Activated T-cell treated with anti-CD3 and anti-CD28 coated beads for 48 hours (primary cell): ENCODE data around the gene OSGEP.
A peak's percentile ranks its signal among the peaks of the same experiment; 100 is the strongest.

Experiments
- DNase-seq: peaks from one replicate; pipeline ENCODE4 v3.0.0-alpha.2; 2020; ENCODE audit warnings: low read depth

The OSGEP gene

DNA sequence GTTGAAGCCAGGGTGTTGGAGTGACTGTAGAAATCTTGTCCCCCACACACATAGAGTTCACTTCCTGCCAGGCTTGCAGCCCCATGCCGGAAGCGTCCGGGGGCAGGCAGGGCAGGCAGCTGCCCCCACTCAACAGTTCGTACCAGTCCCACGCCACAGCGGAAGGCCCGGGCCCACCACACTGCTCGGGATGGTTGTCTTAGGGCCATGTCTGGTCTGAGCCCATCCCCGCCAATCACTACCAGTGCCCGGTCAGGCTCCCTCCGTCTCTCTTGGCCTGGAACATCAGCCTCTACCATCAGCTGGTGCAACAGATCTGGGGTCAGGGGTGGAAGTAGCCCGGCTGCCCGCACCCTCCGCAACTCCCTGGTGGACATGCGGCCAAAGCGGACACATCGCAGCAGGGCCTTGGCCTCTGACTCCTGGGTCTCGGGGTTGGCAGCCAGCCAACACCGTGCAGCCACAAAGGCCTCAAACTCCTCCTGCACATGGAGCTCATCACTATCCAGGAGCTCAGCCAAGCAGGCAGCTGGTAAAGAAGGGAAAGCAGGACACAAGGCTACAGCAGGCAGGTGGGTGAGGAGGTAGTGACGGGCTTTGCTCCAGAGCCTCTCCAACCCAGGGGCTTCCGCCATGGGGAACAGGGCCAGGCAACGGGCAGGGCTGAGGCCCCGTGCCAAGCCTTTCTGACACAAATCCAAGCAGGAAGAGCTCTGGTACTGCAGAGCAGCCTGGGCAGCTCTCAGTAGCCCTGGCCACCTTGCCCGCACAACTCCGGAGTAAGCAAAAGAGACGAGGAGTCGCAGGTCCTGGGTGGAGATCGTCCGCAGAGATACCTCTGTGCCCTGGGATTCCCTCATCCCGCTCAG is 24.6 kb downstream of the OSGEP start:
- no peak for DNase-seq

DNA sequence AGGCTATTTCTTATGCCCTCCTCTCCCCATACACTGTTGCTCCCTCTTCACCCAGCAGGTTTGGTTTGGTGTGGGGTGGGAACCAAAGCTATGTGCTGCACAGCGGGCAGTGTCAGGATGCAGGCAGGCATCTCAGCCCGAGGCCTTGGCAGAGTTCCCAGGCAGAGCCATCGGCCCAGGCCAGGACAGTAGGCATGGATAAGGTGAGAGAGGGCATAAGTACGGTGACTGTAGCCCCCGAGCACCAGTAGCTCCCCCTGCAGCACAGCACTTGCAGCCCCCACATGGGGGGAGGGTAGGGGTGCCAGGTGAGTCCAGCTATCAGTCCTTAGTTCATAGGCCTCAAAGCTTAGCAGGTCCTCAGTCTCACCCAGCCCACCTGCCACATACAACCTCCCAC is 25.8 kb downstream of the OSGEP start:
- no peak for DNase-seq

DNA sequence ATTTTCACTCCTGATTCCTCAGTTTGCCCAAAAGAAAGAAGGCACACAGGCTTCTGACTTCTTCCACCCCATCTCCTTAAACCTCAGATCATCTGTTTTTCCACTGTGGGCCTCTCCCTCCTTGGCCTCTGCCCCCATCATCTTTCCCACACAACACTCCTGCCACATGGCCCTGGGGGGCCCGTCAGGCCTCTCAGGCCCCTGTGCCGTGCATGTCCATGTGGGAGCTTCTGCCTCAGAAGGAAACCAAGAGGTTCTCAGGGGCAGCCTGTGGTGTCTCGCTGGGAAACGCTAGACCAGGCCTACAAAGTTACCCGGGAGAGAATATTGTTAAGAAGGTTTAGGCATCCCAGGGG is 26.6 kb downstream of the OSGEP start:
- DNase-seq: no peak

DNA sequence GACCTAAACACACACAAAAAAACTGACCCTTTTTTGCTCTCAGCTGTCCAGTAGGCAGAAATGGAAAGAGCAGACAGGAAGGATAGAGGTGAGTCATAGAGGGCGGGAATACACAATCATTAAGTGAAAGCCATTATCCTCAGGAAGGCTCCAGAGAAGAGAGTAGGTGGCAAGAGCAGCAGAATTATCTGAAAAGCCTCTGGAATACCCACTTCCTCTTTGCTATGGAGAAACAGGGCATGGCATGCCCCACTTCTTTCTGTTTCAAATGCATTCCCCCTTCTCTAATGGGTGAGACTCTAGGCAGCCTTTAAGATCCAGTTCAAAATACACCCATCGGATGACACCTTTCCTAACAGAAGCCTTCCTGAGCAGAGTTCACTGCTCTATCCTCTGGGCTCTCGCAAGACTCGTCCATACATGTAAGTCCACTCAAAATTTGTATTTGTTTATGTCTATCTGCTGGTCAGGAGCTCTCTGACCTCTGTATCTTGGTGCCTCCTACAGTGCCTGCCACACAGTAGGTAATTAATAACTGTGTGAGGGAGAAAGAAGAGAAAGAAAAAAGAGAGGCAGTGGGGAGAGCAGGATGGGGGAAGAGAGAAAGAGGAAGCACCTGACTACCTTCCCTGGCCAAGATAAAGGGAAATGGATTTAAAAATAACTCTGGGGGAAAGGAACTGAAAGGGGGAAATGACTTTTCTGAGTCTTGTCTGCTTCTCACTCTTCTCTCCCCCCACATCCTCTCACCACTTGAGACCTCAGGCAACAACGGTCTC is 27.2 kb downstream of the OSGEP start:
- no peak for DNase-seq

DNA sequence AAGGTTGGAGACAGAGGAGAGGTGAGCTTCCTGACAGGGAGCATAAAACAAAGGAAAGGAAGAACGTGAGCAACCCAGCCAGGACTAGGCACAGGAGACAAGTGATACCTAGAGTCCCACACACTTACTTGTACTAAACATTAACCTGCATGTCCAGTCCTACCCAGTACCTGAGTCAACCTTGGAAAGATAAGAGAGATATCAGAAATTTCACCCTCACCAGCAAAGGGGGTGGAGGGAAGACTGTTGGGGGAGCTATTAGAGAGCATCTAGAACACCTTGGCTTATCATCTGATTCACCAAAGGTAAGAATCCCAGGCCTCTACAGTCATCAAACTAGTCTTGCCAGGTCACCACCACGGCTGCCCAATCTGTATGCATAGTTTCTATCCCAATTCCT is 29.8 kb downstream of the OSGEP start:
- DNase-seq: no peak

DNA sequence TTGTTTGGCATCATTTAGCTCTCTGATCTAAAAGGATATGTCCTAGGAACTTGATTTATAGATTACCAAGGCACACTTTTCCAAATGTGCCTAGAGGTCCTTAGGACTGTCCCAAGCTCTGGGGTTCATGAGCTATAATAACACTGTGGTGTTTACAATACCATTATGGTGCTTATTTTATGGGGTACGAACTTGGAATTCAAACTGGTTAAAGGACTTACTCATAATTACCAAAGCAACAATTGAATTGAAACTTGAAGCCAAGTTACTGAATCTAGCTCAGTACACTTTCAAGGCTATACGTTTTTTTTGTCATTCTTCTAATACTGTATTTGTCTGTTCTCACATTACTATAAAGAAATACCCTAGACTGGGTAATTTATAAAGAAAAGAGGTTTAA is 31.7 kb downstream of the OSGEP start:
- no peak for DNase-seq

DNA sequence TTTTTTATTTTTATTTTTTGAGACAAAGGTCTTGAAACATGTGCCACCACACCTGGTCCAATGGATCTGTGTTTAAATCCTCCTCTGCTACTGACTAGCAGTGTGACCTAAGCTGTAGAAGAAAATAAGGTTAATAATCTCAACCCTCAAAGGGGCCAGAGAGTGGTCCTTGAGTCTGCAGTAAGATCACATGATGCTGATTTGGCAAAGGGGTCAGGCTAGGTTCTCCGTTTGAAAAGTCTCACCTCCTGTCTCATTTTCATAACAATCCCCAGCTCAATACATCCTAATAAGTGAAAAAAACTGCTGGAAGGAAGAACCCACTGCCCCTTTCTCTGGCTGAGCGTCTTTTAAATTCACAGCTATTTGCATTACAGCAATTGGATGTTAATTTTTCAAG is 33.3 kb downstream of the OSGEP start:
- DNase-seq: no peak

DNA sequence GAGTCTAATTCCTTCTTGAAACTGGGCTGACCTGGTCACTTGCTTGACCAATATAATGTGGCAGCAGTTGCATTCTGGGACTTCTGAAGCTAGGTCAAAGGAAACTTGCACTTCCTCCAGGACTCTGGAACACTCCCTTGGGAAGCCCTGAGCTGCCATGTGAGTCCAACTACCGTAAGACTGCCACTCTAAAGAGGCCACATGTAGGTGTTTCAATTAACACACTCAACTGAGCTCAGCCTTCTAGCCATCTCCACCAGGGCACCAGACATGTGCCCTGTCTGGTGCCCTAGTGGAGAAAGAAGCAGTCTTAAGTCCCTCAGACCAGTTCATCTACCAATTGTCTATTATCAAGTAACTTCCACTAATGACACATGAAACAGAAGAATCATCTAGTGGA is 35.2 kb downstream of the OSGEP start:
- DNase-seq: no peak

DNA sequence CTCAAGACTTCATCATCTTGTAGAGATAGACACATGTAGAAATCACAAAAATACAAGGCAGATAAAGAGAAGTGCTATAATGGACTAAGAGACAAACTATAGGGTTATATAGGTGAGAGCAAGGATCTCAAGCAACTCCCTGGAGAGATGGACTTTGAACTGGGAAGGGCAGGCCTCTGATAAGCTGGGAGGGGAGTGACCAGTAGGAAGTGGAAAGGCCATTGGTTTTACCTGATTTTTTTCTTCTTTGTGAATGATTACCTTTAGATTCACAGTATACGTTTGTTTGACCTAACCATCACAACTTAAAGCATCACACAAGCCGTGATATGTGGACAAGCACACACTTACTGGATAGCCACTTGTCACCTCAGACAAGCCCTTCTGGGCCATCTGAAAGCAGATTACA is 36.1 kb downstream of the OSGEP start:
- no peak for DNase-seq

DNA sequence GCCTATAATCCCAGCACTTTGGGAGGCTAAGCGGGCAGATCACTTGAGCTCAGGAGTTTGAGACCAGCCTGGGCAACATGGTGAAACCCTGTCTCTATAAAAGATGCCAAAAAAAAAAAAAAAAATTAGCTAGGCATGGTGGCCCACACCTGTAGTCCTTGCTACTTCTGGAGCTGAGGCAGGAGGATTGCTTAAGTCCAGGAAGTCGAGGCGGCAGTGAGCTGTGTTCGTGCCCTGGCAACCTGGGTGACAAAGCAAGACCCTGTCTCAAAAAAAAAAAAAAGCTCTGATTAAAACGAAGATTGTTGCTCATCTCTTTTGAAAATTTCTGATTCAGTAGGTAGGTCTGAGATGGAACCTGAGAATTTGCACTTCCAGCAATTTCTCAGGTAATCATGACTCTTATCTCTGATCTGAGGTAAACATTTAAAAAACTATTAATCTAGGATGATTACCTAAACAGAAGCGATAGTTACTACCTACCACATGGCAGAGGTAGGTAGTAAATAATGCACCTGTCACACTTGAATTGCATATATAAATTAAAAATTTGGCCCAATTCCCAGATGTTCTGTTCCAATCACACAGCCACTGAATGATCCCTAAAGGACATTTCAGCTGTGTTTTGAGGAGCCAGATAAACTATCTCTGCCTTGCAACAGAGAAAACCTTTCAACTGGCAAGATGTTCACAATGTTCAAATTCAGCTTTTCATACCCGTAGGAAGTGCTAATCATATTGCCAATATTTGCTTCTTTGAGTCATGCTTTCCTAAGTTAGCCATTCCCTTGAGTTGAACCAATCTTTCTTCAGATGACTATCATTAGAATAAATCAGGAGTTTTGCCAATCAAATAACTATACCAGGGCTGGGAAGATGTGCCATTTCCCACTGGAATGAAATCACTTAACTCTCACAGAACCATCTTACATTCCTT is 37.1 kb downstream of the OSGEP start:
- DNase-seq: no peak

DNA sequence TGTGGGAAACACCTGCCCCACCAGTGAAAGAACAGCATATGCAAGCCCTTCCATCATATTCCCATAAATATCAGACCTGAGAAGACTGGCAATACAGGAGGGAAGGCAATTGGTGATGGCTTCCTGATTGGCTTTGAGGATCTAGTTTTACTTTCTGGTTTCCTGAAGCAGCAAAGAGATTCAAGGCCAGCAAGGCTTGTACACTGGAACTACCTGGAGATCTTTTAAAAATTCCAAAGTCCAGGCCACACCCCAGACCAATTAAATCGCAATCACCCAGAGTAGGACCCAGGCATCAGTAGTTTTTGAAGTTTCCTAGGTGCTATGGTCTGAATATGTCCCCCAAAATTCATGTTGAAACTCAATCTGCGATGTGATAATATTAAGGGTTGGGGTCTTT is 38.4 kb downstream of the OSGEP start:
- no peak for DNase-seq

DNA sequence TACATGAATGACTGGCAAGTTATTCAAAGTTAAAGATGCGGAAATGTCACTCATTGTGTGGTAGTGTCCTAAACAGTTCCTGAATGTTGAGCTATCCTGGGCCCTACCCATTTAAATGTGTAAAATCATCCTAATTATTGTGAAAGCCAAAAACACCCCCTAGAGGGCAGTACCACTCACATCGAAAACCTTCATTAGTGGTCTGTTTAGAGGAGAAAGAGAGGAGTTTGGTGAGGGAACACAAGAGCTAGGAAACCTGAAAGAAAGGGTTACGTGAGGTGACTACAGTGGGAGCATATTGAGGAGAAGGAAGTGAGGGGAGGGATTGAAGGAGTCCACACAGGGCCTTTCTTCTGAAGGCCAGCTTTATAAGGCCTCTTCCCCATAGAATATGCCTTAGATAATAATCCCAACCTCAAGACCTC is 38.8 kb downstream of the OSGEP start:
- DNase-seq: no peak

DNA sequence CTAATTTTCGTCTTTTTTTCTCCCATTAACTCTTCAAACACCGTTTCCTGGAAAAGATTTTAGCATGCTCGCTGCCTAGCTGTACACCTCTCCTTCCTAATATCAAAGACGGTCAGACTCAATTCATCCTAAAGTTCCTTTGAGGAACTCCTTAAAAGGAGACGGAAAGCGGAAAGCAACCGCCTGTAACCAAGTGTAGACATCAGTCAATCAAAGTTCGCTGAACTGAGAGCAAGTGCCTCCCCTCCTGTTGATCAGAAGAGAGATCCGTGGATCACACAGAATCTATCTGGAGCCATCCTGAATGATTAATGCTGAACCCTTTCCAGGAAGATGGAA is 40.9 kb downstream of the OSGEP start:
- no peak for DNase-seq

DNA sequence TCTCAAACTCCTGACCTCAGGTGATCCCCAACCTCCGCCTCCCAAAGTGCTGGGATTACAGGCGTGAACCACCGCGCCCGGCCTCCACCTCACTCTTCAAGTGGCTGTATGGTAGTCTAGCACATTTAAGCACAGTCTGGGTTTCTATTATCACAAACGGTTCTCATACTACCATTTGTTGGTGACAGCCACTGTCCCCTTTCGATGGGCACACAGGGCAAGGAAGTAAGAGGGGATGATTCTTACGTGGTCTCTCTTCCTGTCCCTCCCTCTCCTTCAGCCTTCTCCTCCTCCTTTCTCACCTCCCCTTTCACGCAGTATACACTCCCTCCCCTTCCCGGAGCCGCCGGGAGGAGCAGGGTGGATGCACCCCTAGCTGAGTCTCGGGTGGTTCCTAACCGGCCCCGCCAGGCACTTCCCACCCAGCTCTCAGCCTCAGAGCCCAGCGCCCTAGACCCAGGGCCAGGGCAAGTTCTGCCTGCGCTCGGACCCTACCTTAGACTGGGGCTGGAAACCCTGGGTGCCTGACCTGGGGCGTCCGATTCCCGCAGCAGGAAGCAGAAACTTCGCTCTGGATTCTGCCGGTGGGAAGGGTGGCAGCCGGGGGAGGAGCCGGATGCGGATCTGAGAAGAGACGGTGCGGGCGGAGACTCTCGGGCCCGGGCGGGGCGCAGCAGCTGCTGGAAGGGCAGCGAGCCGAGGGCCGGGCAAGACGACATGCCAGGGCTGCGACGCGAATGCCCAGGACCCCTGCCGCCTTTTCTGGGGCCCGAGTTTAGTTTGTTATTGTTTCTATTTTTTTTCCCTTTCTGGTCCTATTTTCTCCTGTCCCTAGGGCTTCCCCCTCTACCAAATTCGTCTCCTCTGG is 41.5 kb downstream of the OSGEP start, which contains the start of gene TEP1:
Gene TEP1, minus strand, starts transcription at position 626 of the 868 bp plus-strand sequence. CDS start 5,062 bp downstream, outside the sequence.
- peak; percentile 71 for DNase-seq

DNA sequence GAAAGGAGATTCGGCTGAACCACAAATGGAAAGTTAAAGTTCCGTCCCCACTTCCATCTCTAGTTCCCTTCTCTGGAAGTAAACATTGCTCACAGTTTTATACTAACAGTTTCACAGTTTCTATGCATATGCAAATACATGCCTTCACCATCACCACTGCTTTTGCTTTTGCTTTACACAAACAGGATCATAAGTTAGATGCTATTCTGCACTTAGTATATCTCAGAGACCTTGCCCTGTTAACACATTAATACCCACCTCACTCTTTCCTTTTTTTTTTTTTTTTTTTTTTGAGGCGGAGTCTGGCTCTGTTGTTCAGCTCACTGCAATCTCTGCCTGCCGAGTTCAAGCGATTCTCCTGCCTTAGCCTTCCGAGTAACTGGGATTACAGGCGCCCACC is 42.2 kb downstream of the OSGEP start:
- no peak for DNase-seq

DNA sequence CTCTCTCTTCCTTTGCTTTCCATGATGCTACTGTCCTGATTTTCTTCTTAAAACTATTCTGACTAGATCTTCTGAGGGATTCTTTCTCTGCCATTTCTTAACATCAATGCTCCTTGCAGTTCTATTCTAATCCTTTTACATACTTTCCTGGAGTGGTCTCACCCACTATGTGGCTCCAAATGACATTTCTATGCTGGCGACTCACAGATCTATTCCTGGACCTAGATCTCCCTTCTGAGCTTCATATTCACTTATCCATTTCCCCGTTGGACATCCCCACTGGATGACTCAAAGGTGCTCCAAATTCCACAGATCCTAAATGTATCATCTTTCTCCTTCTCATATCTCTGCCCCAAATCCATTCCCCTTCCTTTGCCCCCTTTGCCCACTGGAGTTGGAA is 45.4 kb downstream of the OSGEP start:
- no peak for DNase-seq

DNA sequence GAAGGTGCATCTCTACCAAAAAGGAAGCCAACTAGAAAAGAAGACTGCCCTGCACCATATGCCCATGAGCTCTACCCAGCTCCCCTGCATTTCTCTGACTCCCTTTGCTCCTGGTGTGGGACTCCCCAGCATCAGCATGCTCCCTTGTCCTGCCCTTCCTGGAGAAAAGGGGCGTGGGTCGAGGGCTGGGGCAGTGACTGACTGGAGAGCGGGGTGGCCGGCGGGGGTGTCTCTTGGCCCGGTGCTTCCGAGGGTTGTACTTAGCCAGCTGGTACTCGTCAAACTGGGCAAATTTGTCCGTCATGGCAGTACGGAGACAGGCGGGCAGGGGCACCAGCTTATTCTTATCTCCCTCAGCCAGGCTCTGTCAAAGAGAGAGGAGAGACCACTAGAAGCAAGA is 51.1 kb downstream of the OSGEP start:
- DNase-seq: no peak

DNA sequence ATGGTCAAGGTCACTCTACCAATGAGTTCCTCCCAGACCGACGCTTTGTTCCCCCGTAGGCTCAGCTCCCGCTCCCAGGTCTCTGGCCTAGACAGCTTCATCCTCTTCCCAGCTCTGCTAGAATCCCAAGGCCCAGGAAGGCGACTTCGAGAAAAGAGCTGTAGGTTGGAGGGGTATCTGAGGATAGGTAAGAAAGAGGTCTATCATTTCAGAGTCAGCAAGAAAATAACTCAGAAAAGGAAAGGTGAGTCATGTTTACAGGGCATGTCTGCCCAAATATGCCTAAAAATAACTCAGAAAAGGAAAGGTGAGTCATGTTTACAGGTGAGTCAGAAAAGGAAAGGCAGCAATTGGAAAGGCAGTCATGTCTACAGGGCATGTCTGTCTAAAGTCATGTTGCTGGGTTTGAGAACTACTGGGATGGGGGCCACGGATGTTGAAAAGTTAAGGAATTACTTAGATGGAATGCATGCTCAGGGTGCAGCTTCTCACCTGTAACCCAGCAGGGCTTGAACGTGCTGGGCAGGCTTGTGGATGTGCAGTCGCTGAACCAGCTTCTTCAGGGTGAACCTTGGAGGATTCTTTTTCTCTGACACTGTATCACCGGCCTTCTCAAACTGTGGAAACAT is 53.5 kb downstream of the OSGEP start:
- no peak for DNase-seq

DNA sequence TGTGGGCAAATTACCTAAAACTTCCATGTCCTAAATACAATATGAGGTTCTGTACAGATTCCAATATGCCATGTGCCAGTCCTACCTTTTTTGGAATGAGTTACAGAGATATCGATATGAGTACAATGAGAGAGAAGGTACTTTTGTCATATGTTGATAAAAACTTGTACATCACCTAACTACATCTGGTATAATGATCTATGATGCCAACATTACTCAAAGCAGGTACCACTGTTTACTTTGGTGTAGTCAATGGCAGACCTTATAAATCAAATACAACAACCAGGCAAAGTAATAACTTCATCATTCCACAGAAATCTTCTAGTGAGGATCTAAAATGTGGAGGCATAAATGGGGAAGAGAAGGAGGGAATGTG is 54.0 kb downstream of the OSGEP start:
- no peak for DNase-seq

DNA sequence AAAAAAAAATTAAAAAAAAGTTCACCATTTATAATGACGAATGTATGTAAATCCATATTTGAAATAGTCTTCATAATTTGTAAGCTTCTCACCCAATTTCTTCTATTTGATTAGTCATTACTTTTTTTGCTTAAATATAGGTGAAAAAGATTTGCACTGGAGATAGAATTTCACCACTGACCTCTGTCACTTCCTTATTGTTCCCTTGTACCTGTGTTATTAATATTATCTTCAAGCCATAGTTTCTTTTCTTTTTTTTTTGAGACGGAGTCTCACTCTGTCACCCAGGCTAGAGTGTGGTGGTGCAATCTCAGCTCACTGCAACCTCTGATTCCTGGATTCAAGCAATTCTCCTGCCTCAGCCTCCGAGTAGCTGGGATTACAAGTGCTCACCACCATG is 57.1 kb downstream of the OSGEP start:
- no peak for DNase-seq
